Stimulated activated CD8-positive, alpha-beta memory T cell treated with anti-CD3 and anti-CD28 coated beads, Interleukin-15, amount 100 ng/mL, for 48 hours (primary cell): ENCODE results near the gene ZSWIM4.

Experiments
- DNase-seq, 2 donors: peaks; one replicate each; pipeline ENCODE4 v3.0.0-alpha.2; 2020; ENCODE audit warnings: low read depth in 2 of 2

ZSWIM4 gene

DNA sequence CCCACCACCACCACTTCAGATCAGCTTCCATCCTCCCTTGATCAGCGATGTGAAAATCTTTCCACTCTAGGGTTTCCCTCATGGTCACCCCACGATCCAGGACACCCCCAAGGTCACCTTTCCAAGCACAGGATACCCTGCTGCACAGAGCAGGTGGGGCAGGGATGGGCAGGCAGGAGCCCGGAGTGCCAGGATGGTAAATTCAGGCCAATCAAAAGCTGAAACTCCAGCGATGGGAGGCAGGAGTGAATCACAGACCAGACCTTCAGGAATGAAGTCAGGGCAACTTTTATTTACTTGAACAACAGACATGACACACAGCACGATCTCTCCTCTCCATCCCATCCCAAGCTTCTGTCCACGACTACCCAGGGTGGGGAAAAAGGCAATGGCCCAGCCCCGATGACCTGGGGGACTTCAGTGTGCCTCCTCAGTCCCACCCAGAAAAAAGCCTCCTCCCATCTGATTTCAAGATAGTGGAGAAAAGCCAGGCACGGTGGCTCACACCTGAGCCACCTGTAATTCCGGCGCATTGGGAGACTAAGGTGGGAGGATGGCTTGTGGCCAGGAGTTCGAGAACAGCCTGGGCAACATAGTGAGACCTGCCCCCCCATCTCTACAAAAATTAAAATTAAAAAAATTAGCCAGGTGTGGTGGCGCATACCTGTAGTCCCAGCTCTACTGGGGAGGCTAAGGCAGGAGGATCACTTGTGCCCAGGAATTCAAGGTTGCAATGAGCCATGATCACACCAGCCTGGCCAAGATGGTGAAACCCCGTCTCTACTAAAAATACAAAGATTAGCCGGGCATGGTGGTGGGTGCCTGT, 39.2 kb downstream of the ZSWIM4 start:
- DNase-seq: no peak

- no peak for DNase-seq
Observed at GRCh38 chr19:13835791-13836723, 40.8 kb downstream of the ZSWIM4 start.

DNA sequence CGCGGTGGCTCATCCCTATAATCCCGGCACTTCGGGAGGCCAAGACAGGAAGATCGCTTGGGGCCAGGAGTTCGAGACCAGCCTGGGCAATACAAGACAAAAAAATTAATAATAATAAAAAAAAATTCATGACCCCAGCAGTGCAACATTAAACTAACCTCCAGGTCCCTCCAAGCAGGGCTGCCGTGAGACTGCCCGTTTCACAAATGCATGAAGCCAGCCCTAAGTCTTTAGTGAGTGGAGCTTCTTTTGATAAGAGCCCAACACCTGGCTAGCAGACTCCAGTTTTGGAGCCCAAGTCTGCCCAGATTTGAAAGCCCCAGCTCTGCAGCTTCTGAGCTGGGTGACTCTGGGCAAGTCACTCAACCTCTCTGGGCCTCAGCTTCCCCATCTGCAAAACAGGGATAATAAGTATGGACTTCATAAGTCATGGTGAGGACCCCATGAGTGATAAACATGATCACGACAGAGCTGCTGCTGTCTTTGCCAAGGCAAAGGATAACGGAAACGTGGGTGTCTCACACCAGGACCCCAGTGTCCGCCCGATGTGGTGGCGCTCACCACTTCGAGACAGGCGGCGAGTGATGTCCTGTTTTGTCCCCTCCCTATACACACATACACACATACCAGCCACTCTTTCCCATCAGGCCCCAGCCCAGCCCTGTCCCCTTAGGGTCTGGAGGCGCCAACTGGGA, 43.3 kb downstream of the ZSWIM4 start:
- DNase-seq: no peak

DNA sequence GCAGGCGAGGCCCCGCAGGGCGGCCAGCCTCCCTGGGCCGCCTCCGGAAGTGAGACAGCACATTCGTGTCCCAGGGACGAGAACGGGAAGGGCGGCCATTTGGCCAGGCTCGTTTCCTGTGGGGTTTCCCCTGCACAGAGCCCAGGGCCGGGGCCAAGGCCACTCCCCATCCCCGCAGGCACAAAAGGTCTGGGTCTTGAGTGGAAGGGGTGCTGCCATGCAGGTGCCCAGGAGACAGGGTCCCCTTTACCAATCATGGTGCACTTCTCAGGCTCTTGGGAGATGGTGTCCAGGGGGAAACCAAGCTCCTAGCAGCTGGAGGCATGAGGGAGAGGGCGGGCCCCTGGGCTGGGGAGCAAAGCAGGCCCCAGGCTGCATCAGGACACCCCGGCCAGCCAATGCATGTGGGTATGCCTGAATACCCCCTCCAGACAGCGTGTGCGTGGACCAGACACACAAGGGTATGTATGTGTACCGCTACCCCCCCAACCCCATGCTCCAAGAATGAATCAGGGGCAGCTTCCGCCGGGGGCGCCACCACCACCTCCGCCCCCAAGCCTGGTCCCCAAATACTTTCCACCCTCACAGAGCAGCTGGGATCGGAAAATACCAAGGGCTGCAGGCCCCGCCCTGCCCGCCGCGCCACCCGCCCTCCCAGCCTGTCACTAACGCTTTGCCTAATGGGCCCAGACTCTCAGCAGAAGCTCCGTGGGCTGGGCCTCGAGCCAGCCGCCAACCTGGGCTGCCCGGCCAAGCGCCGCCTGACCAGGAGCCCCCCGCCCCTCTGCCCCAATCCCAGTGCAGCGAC, 44.1 kb downstream of the ZSWIM4 start:
- DNase-seq: peak; percentile 91

DNA sequence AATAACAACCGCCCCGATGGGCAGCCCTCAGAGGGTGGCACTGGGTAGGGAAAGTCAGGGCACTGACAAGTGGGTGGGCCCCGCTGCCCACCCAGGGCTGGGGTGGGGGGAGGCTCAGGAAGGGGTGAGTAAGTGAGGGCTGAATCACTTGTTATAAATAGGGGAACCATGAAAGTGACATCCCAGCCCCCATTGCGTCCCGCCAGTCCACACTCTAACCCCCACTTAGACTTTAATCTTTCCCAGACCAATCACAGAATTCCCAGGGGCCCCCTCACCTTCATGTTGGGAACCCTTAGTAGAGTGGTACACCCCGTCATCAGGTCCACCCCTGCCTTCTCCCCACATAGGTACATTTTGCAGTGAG, 44.7 kb downstream of the ZSWIM4 start:
- no peak for DNase-seq

DNA sequence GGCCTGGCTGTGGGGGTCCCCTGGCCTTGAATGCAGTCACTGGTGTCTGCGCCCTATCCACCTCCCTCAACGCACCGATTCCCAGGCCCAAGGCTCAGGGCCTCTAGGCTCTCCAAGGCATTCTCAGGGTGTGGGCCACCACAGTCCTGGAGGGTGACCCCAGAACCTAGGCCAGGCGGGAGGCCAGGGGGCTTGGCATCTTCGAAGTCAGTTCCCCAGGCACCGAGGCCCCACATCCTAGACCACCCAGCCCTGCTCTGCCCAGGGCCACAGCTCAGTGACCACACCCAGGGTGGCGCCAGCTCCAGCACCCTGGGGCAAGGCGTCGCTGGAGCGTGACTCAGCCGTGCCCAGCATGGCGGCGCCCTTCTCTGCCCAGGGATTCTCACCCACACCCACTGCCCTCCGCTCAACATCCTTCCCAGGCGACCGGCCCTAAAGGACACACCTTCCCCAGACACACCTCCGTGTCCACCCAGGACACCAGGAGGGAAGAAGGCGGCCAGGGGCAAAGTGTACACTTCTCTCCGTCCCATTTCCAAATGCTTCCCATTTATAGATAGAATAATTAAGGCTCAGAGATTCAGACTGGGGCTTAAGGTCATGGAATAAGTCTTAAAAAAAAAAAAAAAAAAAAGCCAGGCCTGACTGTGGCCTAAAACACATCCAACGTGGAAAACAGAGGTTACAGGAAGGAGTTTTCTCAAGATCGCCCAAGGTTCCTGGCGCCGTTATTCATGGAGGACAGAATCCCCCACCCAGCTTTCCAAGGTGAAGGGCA, 45.3 kb downstream of the ZSWIM4 start:
- DNase-seq: no peak

GRCh38 chr19:13841086-13841961, 46.1 kb downstream of the ZSWIM4 start:
- no peak for DNase-seq

GRCh38 chr19:13841962-13842290, 46.7 kb downstream of the ZSWIM4 start:
- DNase-seq: no peak

DNA sequence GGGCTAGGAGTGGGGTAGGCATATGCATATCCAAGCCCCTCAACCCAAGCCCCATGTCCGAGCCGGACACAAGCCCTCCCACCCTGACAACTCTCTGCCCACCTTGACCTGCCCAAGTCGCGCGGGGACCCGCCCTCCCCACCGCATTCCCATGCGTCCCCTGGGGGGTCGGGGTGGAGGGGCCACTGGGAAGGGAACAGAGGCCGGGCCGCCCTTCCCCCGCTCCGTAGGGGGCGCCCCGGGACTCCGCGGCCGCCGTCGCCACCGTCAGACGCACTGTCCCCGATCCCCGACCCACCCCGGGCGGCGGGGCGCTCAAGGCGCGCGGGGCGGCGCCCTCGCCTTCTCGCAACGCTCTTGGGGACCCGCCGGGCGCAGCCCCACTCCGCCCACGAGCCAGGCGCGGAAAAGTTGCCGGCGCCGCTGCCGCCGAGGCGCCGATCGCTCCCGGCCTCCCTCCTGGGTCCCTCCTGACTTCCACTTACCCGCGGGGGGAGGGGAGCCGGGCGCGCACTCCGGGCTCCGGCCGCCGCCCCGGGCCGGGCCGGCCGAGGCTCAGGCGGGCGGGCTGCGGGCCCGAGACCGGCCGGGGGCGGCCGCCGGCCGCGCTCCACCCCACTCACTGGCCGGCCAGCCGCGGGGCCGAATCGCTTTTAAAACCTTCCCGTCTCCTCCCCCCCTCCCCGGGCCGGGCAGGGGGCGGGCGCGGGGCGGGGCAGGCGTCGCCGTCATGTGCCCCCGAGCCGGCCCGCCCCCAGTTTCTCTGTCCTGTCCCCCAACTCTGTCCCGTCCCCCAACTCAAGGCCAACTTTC, 47.3 kb downstream of the ZSWIM4 start:
- DNase-seq: peak in 1 of 2 donors; percentile 74

DNA sequence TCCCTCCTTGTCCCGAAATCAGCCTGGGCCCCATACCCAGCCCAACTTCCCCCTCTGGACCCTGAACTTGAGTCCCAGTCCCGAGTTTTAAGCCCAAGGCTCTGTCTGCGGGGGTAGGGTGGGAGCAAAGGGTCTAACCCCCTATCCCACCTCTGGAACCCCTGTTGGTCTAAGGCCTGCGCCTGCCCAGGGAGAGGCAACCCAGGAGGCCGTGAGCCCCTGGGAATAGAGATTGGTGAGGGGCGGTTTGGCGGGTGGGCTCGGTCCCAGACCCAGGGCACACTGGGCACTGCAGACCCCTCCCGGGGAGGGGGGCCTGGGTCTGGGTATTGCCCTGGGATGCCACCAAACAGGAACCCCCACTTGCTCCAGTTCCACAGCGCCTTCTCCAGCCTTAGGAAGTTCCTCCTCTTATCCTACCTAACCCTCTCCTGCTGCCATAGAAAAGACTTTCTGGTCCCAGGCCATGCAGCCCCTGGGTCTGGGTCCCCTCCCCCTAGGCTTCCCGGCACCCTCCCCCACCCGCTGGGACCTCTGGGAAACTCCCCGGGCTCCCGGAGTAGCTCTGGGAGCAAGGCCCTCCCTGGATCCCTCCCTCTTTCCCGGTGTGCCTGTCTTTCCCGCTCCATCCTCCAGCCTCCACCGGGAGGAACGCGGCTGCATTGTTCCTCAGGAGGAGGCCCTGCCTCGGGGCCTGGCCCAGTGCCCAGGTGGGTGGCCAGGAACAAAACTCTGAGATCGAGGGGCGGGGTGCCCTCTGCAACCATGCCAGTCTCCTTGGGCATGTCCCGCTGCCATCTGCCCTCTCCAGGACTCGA, 48.1 kb downstream of the ZSWIM4 start:
- DNase-seq: no peak

- no peak for DNase-seq
Observed at GRCh38 chr19:13844130-13844631, 48.9 kb downstream of the ZSWIM4 start.

DNA sequence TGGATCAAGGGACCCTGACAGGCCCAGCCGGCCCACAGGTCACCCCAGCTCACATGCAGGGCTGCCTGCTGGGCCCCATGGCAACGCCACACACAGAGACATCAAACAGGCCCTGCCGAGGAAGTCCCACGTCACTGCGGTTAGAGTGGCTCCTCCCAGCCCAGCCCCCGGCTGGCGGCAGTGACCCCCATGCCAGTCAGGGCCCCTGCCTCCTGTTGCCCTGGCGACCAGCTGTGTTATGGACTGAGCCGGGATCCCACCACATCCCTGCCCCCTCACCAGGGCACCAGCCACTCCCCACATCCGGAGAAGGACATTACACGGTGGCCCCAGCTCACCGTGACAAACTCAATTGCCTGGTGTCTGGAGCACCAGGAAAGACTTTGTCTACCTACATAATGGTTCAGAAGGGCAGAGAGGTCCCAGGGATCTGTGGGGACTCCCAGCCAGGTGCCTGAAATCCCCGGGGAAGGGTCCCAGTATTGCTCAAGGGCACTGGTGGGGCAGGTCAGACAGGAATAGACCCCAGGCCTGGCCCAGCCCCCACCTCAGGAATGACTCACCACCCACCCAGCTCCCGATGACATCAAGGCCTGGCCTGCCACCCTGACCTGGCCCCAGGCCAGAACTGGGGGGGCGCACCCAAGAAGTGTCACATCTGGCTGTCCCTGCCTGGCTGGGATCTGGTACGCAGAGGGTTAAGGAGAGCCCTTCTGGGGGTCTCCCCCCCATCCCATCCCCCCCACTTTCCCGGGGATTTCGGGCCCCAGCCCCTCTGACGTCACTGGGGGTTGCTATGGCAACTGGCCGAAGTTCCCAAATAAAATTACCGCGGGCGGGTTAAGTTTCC, 51.5 kb downstream of the ZSWIM4 start:
- peak; percentile 99 for DNase-seq

DNA sequence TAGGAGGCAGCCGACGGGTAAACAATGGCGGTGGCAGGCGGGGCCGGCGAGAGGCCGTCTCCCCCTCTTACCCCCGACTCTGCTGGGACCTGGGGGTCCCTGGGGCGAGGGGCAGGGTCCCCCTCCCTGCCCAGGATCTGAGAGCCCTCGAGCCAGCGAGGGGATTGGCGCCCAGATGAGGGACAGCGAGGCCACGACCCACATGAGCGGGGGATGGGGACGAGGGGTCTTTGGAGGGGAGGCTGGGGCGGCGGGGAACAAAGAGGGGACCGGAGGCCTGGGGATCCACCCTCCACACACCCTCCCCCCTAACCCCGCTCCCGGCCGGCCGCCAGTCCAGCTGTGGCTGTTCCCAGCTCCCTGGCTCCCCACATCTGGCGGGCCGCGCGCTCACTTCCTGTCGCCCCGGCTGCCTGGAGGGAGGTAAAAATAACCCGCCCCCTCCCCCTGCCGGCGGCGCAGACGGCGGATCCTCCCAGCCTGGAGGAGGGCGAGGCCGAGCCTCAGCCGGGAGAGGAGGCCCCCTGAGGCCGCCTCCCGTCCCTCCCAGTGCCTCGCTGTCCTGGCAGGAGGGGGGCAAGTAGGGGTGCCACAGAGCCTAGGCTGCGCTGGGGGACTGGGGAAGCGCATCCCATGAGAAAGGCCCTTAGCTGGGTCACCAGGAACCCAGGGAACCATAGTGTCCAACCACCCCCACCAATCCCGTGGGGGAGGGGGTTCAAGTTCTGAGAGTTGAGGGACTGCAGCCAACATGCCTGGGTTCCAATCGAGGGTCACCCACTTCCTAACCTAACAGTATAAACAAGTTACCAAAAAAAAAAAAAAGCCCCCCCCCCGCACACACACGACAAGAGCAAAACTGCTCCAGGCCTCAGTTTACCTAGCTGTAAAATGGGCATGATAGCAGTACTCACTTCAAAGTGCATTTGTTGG, 52.4 kb downstream of the ZSWIM4 start:
- peak; percentile 78 to 80 for DNase-seq

GRCh38 chr19:13848340-13848677, 53.1 kb downstream of the ZSWIM4 start:
- DNase-seq: no peak

DNA sequence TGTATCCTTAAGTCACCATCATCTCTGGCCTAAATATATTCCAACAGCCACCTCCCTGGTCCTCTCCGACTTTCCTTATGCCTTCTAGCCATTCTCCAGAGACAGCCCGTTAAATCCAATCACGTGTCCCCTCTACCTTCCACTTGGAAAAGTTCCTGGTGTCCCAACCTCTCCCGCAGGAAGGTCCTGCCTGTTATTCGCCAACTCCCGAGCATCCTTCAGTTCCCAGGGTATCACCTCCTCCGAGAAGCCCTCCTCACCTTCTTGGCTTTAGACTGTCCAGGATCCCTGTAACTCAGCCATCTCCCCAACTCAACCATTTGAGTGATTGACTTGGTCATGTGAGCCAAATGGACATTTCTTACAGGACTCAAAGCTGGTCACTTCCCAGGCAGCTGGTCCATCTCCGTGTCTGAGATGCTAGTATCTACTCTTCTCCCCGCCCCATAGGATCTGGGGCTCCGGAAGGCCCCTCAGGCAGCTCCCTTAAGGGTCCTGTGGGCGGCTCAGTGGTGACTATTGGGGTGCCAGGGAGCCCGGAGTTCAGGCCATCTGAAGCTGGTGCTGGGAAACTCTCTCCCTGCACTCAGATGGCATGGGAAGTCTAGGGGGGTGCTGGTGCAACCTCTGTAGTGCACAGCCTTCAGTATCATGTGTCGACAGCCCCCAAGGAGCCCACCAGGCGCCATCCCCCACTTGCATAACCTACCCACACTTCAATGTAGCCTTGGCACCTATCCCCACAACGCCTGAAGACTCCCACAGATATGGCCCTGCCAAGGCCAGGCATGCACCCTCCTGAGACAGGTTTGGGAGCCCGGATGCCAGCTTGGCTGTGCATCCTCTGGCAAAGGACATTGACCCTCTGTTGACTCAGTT, 53.8 kb downstream of the ZSWIM4 start:
- DNase-seq: no peak
